H1 (cell line): ENCODE results near the gene PEPD. TPM values are rescaled to one million over a fixed set of nuclear protein-coding genes. Genes with fewer than 3 reads are reported as not detected.

Source experiments
- CTCF ChIA-PET: fragments of 300-600 bp; sonication (Branson Sonifier 250); formaldehyde crosslinking; loops from one replicate; lab custom pipeline; 2021; ENCODE audit not compliant: partially characterized antibody; lab: Charles Lee
- POLR2A ChIA-PET: fragments of 300-600 bp; sonication (Branson Sonifier 250); formaldehyde crosslinking; loops from one replicate; lab custom pipeline; 2021; ENCODE audit warnings: inconsistent platforms; ENCODE audit not compliant: partially characterized antibody; lab: Charles Lee
- DNase-seq, 2 experiments: peaks; one replicate each; pipeline versions ENCODE4 v3.0.0 to v3.0.0-alpha.2; 2010 to 2022; ENCODE audit warnings: low spot score in 2 of 2, low read depth in 1 of 2, mixed read lengths in 1 of 2
- FAIRE-seq: peaks from 2 replicates; lab custom pipeline; 2011; peaks lifted over from hg19 to GRCh38; lab: Jason Lieb, UNC
- H2AFZ ChIP-seq: 2 replicates; pipeline ENCODE4 v1.8.1; 2012; ENCODE audit warnings: low read length, inconsistent platforms
- H2AK5ac ChIP-seq: 2 replicates; pipeline ENCODE4 v1.6.1; 2013; ENCODE audit warnings: low read depth, low read length
- H2BK120ac ChIP-seq: replicated peaks from 2 replicates; pipeline ENCODE3; 2013; ENCODE audit warnings: low read depth, low read length, inconsistent platforms
- H2BK12ac ChIP-seq: 2 replicates; pipeline ENCODE4 v1.6.1; 2013; ENCODE audit warnings: low read depth, low read length
- H2BK15ac ChIP-seq: 2 replicates; pipeline ENCODE4 v1.6.1; 2013; ENCODE audit warnings: low read length
- H2BK20ac ChIP-seq: 2 replicates; pipeline ENCODE4 v1.6.1; 2013; ENCODE audit warnings: low read length
- H2BK5ac ChIP-seq: 2 replicates; pipeline ENCODE4 v1.6.1; 2013; ENCODE audit warnings: low read depth, low read length
- H3K14ac ChIP-seq: 2 replicates; pipeline ENCODE4 v1.6.1; 2013; ENCODE audit warnings: inconsistent platforms; ENCODE audit not compliant: insufficient read length
- H3K18ac ChIP-seq: 2 replicates; pipeline ENCODE4 v1.6.1; 2013; ENCODE audit warnings: low read length; ENCODE audit errors: extremely low read depth
- H3K23ac ChIP-seq: 2 replicates; pipeline ENCODE4 v1.6.1; 2013; ENCODE audit warnings: inconsistent platforms; ENCODE audit not compliant: insufficient read length
- H3K23me2 ChIP-seq: 2 replicates; pipeline ENCODE4 v1.6.1; 2013; ENCODE audit warnings: low read depth, low read length
- H3K27ac ChIP-seq: 2 replicates; pipeline ENCODE4 v1.6.1; 2011; ENCODE audit warnings: low read depth, low read length, inconsistent platforms
- H3K27me3 ChIP-seq, 4 experiments: replicated peaks in 1 of 4; 1 replicate in 1 of 4; 2 replicates in 3 of 4; pipeline versions ENCODE4 v1.6.1 to v1.8.1; 2011 to 2013; ENCODE audit warnings: low read length in 3 of 4, mild to moderate bottlenecking in 3 of 4, inconsistent platforms in 2 of 4, mixed read lengths in 2 of 4, moderate library complexity in 1 of 4; ENCODE audit not compliant: control insufficient read depth in 3 of 4, insufficient read depth in 3 of 4; ENCODE audit errors: extremely low read depth in 1 of 4
- H3K36me3 ChIP-seq, 4 experiments: 2 replicates each; pipeline versions ENCODE4 v1.6.1 to v1.8.1; 2011 to 2013; ENCODE audit warnings: mild to moderate bottlenecking in 4 of 4, low read length in 3 of 4, moderate library complexity in 2 of 4, control low read depth in 1 of 4, inconsistent platforms in 1 of 4; ENCODE audit not compliant: insufficient read depth in 4 of 4, control insufficient read depth in 2 of 4
- H3K4ac ChIP-seq: replicated peaks from 2 replicates; pipeline ENCODE3; 2013; ENCODE audit warnings: low read length, low read depth, mixed read lengths, inconsistent platforms; ENCODE audit not compliant: insufficient read length
- H3K4me1 ChIP-seq, 4 experiments: replicated peaks in 1 of 4; 1 replicate in 1 of 4; 2 replicates in 3 of 4; pipeline versions ENCODE4 v1.6.1 to v1.8.1; 2011 to 2013; ENCODE audit warnings: low read length in 3 of 4, inconsistent platforms in 2 of 4, mixed read lengths in 1 of 4; ENCODE audit not compliant: insufficient read depth in 4 of 4, control insufficient read depth in 3 of 4
- H3K4me2 ChIP-seq, 2 experiments: 2 replicates each; pipeline versions ENCODE4 v1.6.1 to v1.8.1; 2011 to 2013; ENCODE audit warnings: low read depth in 2 of 2, low read length in 2 of 2, control low read depth in 1 of 2, inconsistent platforms in 1 of 2, mild to moderate bottlenecking in 1 of 2; ENCODE audit not compliant: insufficient read depth in 1 of 2
- H3K4me3 ChIP-seq, 4 experiments: fragments of 200-600, 300-600 bp in 1 of 4; sonication (generic), shearing (Covaris generic), sonication (Bioruptor Twin) in 1 of 4; 2 replicates each; pipeline versions ENCODE4 v1.5.1 to v1.8.1; 2011 to 2016; ENCODE audit warnings: low read length in 4 of 4, low read depth in 3 of 4, control low read depth in 2 of 4, inconsistent platforms in 2 of 4, mild to moderate bottlenecking in 2 of 4, mixed read lengths in 1 of 4, moderate library complexity in 1 of 4; ENCODE audit not compliant: insufficient read depth in 2 of 4; ENCODE audit errors: extremely low read depth in 1 of 4
- H3K56ac ChIP-seq: replicated peaks from 2 replicates; pipeline ENCODE3; 2013; ENCODE audit warnings: low read depth, mild to moderate bottlenecking, mixed read lengths, low read length, inconsistent platforms; ENCODE audit not compliant: insufficient read length
- H3K79me1 ChIP-seq: 2 replicates; pipeline ENCODE4 v1.6.1; 2013; ENCODE audit warnings: low read depth, low read length, control low read depth
- H3K79me2 ChIP-seq, 2 experiments: 2 replicates each; pipeline versions ENCODE4 v1.6.1 to v1.8.1; 2012 to 2013; ENCODE audit warnings: low read length in 2 of 2, mild to moderate bottlenecking in 2 of 2, inconsistent platforms in 1 of 2; ENCODE audit not compliant: insufficient read depth in 2 of 2, control insufficient read depth in 1 of 2
- H3K9ac ChIP-seq, 4 experiments: replicated peaks in 1 of 4; 1 replicate in 1 of 4; 2 replicates in 3 of 4; pipeline versions ENCODE4 v1.6.1 to v1.8.1; 2011 to 2013; ENCODE audit warnings: low read depth in 3 of 4, low read length in 3 of 4, control low read depth in 2 of 4, mild to moderate bottlenecking in 2 of 4, moderate library complexity in 2 of 4, inconsistent platforms in 1 of 4; ENCODE audit errors: extremely low read depth in 1 of 4
- H3K9me3 ChIP-seq, 2 experiments: 2 replicates each; pipeline versions ENCODE4 v1.6.1 to v1.8.1; 2012 to 2013; ENCODE audit warnings: mild to moderate bottlenecking in 2 of 2, moderate library complexity in 2 of 2, control low read depth in 1 of 2, inconsistent platforms in 1 of 2, low read depth in 1 of 2, low read length in 1 of 2, mixed read lengths in 1 of 2; ENCODE audit not compliant: insufficient read depth in 2 of 2
- H4K20me1 ChIP-seq, 2 experiments: replicated peaks in 1 of 2; 2 replicates each; pipeline versions ENCODE3 to v1.8.1; 2011 to 2013; ENCODE audit warnings: inconsistent platforms in 2 of 2, low read length in 2 of 2, mild to moderate bottlenecking in 1 of 2; ENCODE audit not compliant: insufficient read depth in 2 of 2, control insufficient read depth in 1 of 2
- H4K5ac ChIP-seq: 2 replicates; pipeline ENCODE4 v1.6.1; 2013; ENCODE audit warnings: low read length, low read depth, mixed read lengths, inconsistent platforms; ENCODE audit not compliant: insufficient read length
- H4K8ac ChIP-seq: 2 replicates; pipeline ENCODE4 v1.8.0; 2013; ENCODE audit warnings: mild to moderate bottlenecking, moderate library complexity, low read length, inconsistent platforms; ENCODE audit not compliant: insufficient read depth; ENCODE audit errors: extremely low read depth
- H4K91ac ChIP-seq: replicated peaks from 2 replicates; pipeline ENCODE3; 2013; ENCODE audit warnings: low read length, mixed read lengths, inconsistent platforms; ENCODE audit not compliant: insufficient read length
- WGBS, 2 experiments: shearing (Covaris generic) in 1 of 2; methylation state at CpG; one replicate each; pipeline versions ENCODE4 v1.1.6 to v1.1.7; 2013 to 2015; ENCODE audit warnings: low lambda C conversion rate in 2 of 2, mixed read lengths in 2 of 2, inconsistent platforms in 1 of 2, low coverage in 1 of 2, missing lambda C conversion rate in 1 of 2; ENCODE audit not compliant: insufficient replicate concordance in 2 of 2, insufficient coverage in 1 of 2, insufficient read length in 1 of 2; ENCODE audit errors: extremely low coverage in 1 of 2, missing lambda C conversion rate in 1 of 2; 5-methylcytosine and 5-hydroxymethylcytosine counted together
- polyA plus RNA-seq, 7 experiments: library from polyadenylated mRNA; depleted of rRNA in 3 of 7; stranded (reverse) in 5 of 7; unstranded in 2 of 7; fragments of >200 nt in 5 of 7; fragments of 200-250 nt in 2 of 7; gene quantifications; 1 replicate in 5 of 7; 2 replicates in 1 of 7; 4 replicates in 1 of 7; pipeline versions ENCODE4 v1.2.1 to v1.2.3, GENCODE V29; 2011 to 2013; ENCODE audit warnings: missing spikeins in 2 of 7, mixed read lengths in 2 of 7
- total RNA-seq: library from RNA; stranded (reverse); fragmentation: NEBNext Ultra II Directional; extraction: Animal tissue kit (Norgen Biotek cat#: 25700); gene quantifications from 2 replicates; pipeline ENCODE4 v1.2.1, GENCODE V29; 2021
- TF ChIP-seq, protein P1 (sequence below): IDR thresholded peaks from 2 replicates; pipeline ENCODE4 v1.6.1; 2012; ENCODE audit warnings: inconsistent platforms
- TF ChIP-seq, protein P2 (sequence below), 3 experiments: IDR thresholded peaks; 1 replicate in 2 of 3; 2 replicates in 1 of 3; pipeline versions ENCODE4 v1.5.1 to v1.6.1; 2011; ENCODE audit warnings: low read length in 3 of 3, mild to moderate bottlenecking in 3 of 3, inconsistent platforms in 2 of 3, low read depth in 1 of 3, moderate library complexity in 1 of 3; ENCODE audit not compliant: insufficient read depth in 1 of 3; ENCODE audit errors: control extremely low read depth in 1 of 3
- TF ChIP-seq, protein P3 (sequence below): IDR thresholded peaks from 2 replicates; pipeline ENCODE4 v1.6.1; 2012; ENCODE audit warnings: low read length, inconsistent platforms
- TF ChIP-seq, protein P4 (sequence below): IDR thresholded peaks from 2 replicates; pipeline ENCODE4 v1.6.1; 2012; ENCODE audit warnings: inconsistent platforms

PEPD gene
- total and polyA plus RNA-seq, 2 of the 8 experiments (the other 6 are each of a cell fraction or from before 2014, with no cell fraction given) = 84.1 to 178 TPM

DNA sequence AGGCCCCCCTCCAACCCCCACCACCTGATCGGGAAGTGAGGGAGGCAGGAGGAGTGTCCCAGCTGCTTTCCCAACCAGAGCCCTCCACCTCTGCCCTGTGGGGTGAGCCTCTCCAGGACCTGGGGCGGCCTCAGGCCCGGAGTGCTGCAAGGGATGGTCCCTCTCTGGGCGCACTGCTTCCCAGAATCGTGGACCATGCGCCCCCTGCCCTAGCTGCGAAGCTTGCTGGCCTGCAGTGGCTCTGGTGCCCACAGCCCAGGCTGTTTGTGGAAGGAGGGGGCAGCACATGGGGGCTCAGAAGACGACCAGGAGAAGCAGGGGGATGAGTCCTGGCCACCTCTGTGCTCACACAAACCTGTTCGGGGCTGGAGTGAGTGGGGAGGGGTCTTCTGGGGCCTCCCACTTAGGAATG, 114.4 kb downstream of the PEPD start:
- Histone ChIP-seq H3K18ac (no peak overlapping the region; the same call in none of the 2 replicates), H4K91ac (no peak overlapping the region), H3K79me2 (no peaks in the 10 kb centered on the region), H2BK120ac (no peak overlapping the region), H2BK15ac (no peak overlapping the region), H4K5ac (no peak overlapping the region), H3K36me3 (no peaks in the 10 kb centered on the region), H3K23me2 (no peaks in the 10 kb centered on the region), H3K4me1 (peaks cover 0 to 6% (median 5%) of the 10 kb centered on the region in 4 experiments; a peak in 5 of 7 replicates), H3K4ac (no peak overlapping the region), H3K23ac (no peak overlapping the region), H2BK20ac (no peak overlapping the region), H2BK12ac (no peak overlapping the region), H3K79me1 (no peaks in the 10 kb centered on the region), H4K8ac (peak overlapping the region; percentile 89; the same call in 1 of the 2 replicates), H2AFZ (no peak overlapping the region), H2BK5ac (no peak overlapping the region; the same call in 1 of the 2 replicates), H4K20me1 (peaks cover 0 to 10% of the 10 kb centered on the region in 2 experiments), H3K9me3 (no peaks in the 10 kb centered on the region), H2AK5ac (no peak overlapping the region), H3K56ac (no peak overlapping the region), H3K4me2 (no peak overlapping the region), H3K4me3 (no peak overlapping the region), H3K9ac (no peak overlapping the region), H3K27ac (no peak overlapping the region), H3K14ac (no peak overlapping the region), H3K27me3 (no peaks in the 10 kb centered on the region)
- ChIA-PET CTCF (interaction anchor here (0.6 to 24.5 kb wide), 28 partner anchors 9 to 371 kb away, joined by 3 to 426 read pairs (median 4); no protein-coding TSS in a partner anchor), POLR2A (interaction anchor here (1.8 to 2.0 kb wide), 2 partner anchors 104 to 165 kb away, joined by 4 to 6 read pairs; no protein-coding TSS in a partner anchor)
- 56% methylated on average over 9 of the region's 9 CpGs; no CpG with 5 or more reads in 1 of the 2 experiments for WGBS, 2 experiments
- FAIRE-seq (no peak), DNase-seq (no peak)
- TF ChIP-seq, protein P1, sequence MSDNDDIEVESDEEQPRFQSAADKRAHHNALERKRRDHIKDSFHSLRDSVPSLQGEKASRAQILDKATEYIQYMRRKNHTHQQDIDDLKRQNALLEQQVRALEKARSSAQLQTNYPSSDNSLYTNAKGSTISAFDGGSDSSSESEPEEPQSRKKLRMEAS = peak; percentile 50; the same call in 1 of the 2 replicates
- TF ChIP-seq, protein P2, sequence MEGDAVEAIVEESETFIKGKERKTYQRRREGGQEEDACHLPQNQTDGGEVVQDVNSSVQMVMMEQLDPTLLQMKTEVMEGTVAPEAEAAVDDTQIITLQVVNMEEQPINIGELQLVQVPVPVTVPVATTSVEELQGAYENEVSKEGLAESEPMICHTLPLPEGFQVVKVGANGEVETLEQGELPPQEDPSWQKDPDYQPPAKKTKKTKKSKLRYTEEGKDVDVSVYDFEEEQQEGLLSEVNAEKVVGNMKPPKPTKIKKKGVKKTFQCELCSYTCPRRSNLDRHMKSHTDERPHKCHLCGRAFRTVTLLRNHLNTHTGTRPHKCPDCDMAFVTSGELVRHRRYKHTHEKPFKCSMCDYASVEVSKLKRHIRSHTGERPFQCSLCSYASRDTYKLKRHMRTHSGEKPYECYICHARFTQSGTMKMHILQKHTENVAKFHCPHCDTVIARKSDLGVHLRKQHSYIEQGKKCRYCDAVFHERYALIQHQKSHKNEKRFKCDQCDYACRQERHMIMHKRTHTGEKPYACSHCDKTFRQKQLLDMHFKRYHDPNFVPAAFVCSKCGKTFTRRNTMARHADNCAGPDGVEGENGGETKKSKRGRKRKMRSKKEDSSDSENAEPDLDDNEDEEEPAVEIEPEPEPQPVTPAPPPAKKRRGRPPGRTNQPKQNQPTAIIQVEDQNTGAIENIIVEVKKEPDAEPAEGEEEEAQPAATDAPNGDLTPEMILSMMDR (IDR thresholded peaks at IDR 0.05; ENCODE audit: control extremely low read depth in 1 of 3, insufficient read depth in 1 of 3, low read depth in 1 of 3, low read length in 3 of 3) = peak in 1 of 3 experiments; percentile 20; a peak in 1 of 4 replicates
- TF ChIP-seq, protein P3, sequence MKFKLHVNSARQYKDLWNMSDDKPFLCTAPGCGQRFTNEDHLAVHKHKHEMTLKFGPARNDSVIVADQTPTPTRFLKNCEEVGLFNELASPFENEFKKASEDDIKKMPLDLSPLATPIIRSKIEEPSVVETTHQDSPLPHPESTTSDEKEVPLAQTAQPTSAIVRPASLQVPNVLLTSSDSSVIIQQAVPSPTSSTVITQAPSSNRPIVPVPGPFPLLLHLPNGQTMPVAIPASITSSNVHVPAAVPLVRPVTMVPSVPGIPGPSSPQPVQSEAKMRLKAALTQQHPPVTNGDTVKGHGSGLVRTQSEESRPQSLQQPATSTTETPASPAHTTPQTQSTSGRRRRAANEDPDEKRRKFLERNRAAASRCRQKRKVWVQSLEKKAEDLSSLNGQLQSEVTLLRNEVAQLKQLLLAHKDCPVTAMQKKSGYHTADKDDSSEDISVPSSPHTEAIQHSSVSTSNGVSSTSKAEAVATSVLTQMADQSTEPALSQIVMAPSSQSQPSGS = no peak
- TF ChIP-seq, protein P4, sequence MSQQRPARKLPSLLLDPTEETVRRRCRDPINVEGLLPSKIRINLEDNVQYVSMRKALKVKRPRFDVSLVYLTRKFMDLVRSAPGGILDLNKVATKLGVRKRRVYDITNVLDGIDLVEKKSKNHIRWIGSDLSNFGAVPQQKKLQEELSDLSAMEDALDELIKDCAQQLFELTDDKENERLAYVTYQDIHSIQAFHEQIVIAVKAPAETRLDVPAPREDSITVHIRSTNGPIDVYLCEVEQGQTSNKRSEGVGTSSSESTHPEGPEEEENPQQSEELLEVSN = peak; percentile 48; the same call in 1 of the 2 replicates
